ENCODE data around the gene ANKRD33B. TPM values are rescaled to one million over a fixed set of nuclear protein-coding genes. Genes with fewer than 3 reads are reported as not detected.
A peak's percentile ranks its signal among the peaks of the same experiment; 100 is the strongest.

Gene ANKRD33B
- total and polyA plus RNA-seq, 2 donors (not counting 1 experiment from before 2014, with no cell fraction given): 7.7 to 7.8 TPM

DNA sequence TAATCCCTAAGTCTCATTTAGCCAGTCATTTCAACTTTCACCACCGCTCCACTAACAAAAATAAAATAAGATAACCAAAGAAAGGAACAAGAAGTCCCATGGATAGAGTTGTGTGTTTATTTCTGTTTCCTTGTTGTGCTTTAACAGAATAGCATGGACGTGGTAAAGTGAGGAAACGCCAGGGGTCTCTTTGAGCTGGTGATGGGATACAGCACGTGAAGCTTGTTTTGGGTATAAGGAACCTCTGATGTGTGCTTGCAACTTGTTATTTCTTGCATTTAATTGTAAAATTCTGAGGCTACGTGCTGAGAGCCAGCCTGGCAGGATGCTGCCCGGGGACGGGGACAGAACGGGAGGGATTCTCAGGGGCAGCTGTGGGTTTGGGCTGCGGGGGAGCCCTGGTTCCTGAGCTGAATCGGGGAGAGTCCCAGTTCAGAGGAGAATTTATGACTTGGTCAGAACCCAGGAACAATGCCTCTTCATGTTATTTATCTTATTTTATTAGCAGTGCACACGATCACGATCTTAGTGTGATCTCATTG lies 63.4 kb downstream of the ANKRD33B start:
- peak overlapping the region; percentile 0 for H3K9ac ChIP-seq (ENCODE audit: insufficient read depth, low read length)
- H3K9me3 ChIP-seq (ENCODE audit: control insufficient read depth, insufficient read depth, low read depth, low read length): no peaks in the 10 kb centered on the region
- H3K79me2 ChIP-seq (ENCODE audit: control insufficient read depth, insufficient read depth, low read length): no peaks in the 10 kb centered on the region
- H3K27ac ChIP-seq (ENCODE audit: insufficient read depth, low read length): peak overlapping the region; percentile 59
- H3K4me1 ChIP-seq (ENCODE audit: control insufficient read depth, extremely low read depth, insufficient read depth, low read length): no peaks in the 10 kb centered on the region
- TF ChIP-seq, protein P1, sequence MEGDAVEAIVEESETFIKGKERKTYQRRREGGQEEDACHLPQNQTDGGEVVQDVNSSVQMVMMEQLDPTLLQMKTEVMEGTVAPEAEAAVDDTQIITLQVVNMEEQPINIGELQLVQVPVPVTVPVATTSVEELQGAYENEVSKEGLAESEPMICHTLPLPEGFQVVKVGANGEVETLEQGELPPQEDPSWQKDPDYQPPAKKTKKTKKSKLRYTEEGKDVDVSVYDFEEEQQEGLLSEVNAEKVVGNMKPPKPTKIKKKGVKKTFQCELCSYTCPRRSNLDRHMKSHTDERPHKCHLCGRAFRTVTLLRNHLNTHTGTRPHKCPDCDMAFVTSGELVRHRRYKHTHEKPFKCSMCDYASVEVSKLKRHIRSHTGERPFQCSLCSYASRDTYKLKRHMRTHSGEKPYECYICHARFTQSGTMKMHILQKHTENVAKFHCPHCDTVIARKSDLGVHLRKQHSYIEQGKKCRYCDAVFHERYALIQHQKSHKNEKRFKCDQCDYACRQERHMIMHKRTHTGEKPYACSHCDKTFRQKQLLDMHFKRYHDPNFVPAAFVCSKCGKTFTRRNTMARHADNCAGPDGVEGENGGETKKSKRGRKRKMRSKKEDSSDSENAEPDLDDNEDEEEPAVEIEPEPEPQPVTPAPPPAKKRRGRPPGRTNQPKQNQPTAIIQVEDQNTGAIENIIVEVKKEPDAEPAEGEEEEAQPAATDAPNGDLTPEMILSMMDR (conservative IDR thresholded peaks at IDR 0.05 in 1 of 2, IDR thresholded peaks at IDR 0.05 in 1 of 2; ENCODE audit: low read depth in 1 of 2, low read length in 2 of 2): no peak
- TF ChIP-seq EZH2 (IDR thresholded peaks at IDR 0.05; ENCODE audit: low read length, missing control alignments): no peak
- H3K4me2 ChIP-seq (ENCODE audit: extremely low read depth, insufficient read depth, low read length): peak overlapping the region; percentile 72
- DNase-seq (ENCODE audit: low read depth in 2 of 2): no peak
- H3K4me3 ChIP-seq (replicated peaks in 1 of 4; ENCODE audit: control extremely low read depth in 1 of 4, insufficient read depth in 1 of 4, low read depth in 3 of 4, low read length in 4 of 4): peak overlapping the region; percentile 2 to 56 (median 39)
- no peaks in the 10 kb centered on the region for H3K36me3 ChIP-seq (ENCODE audit: control insufficient read depth, insufficient read depth, low read length)
- no peaks in the 10 kb centered on the region for H4K20me1 ChIP-seq (ENCODE audit: control insufficient read depth, extremely low read depth, insufficient read depth, low read length)
- H2AFZ ChIP-seq (ENCODE audit: low read length): no peak overlapping the region
- no peaks in the 10 kb centered on the region for H3K27me3 ChIP-seq (ENCODE audit: control insufficient read depth, insufficient read depth, low read length)

- TF ChIP-seq EZH2 (IDR thresholded peaks at IDR 0.05; ENCODE audit: low read length, missing control alignments): no peak
- TF ChIP-seq, protein P1 (conservative IDR thresholded peaks at IDR 0.05 in 1 of 2, IDR thresholded peaks at IDR 0.05 in 1 of 2; ENCODE audit: low read depth in 1 of 2, low read length in 2 of 2): no peak
- no peak overlapping the region for H3K4me3 ChIP-seq (replicated peaks in 1 of 4; ENCODE audit: control extremely low read depth in 1 of 4, insufficient read depth in 1 of 4, low read depth in 3 of 4, low read length in 4 of 4)
- DNase-seq (ENCODE audit: low read depth in 2 of 2): no peak
- no peaks in the 10 kb centered on the region for H3K79me2 ChIP-seq (ENCODE audit: control insufficient read depth, insufficient read depth, low read length)
- no peak overlapping the region for H3K27ac ChIP-seq (ENCODE audit: insufficient read depth, low read length)
- H3K9ac ChIP-seq (ENCODE audit: insufficient read depth, low read length): no peak overlapping the region
- H3K27me3 ChIP-seq (ENCODE audit: control insufficient read depth, insufficient read depth, low read length): no peaks in the 10 kb centered on the region
- H4K20me1 ChIP-seq (ENCODE audit: control insufficient read depth, extremely low read depth, insufficient read depth, low read length): no peaks in the 10 kb centered on the region
- no peak overlapping the region for H3K4me2 ChIP-seq (ENCODE audit: extremely low read depth, insufficient read depth, low read length)
- no peaks in the 10 kb centered on the region for H3K9me3 ChIP-seq (ENCODE audit: control insufficient read depth, insufficient read depth, low read depth, low read length)
- no peaks in the 10 kb centered on the region for H3K36me3 ChIP-seq (ENCODE audit: control insufficient read depth, insufficient read depth, low read length)
- no peak overlapping the region for H2AFZ ChIP-seq (ENCODE audit: low read length)
- H3K4me1 ChIP-seq (ENCODE audit: control insufficient read depth, extremely low read depth, insufficient read depth, low read length): no peaks in the 10 kb centered on the region
Measured at GRCh38 chr5:10628601-10629000, 64.7 kb downstream of the ANKRD33B start.

GRCh38 chr5:10629682-10630081 lies 65.8 kb downstream of the ANKRD33B start:
- TF ChIP-seq EZH2 (IDR thresholded peaks at IDR 0.05; ENCODE audit: low read length, missing control alignments): no peak
- TF ChIP-seq, protein P1 (conservative IDR thresholded peaks at IDR 0.05 in 1 of 2, IDR thresholded peaks at IDR 0.05 in 1 of 2; ENCODE audit: low read depth in 1 of 2, low read length in 2 of 2): no peak
- no peaks in the 10 kb centered on the region for H3K4me1 ChIP-seq (ENCODE audit: control insufficient read depth, extremely low read depth, insufficient read depth, low read length)
- no peak overlapping the region for H2AFZ ChIP-seq (ENCODE audit: low read length)
- DNase-seq (ENCODE audit: low read depth in 2 of 2): no peak
- no peak overlapping the region for H3K4me3 ChIP-seq (replicated peaks in 1 of 4; ENCODE audit: control extremely low read depth in 1 of 4, insufficient read depth in 1 of 4, low read depth in 3 of 4, low read length in 4 of 4)
- no peaks in the 10 kb centered on the region for H4K20me1 ChIP-seq (ENCODE audit: control insufficient read depth, extremely low read depth, insufficient read depth, low read length)
- no peaks in the 10 kb centered on the region for H3K27me3 ChIP-seq (ENCODE audit: control insufficient read depth, insufficient read depth, low read length)
- no peaks in the 10 kb centered on the region for H3K36me3 ChIP-seq (ENCODE audit: control insufficient read depth, insufficient read depth, low read length)
- no peaks in the 10 kb centered on the region for H3K9me3 ChIP-seq (ENCODE audit: control insufficient read depth, insufficient read depth, low read depth, low read length)
- H3K4me2 ChIP-seq (ENCODE audit: extremely low read depth, insufficient read depth, low read length): no peak overlapping the region
- H3K27ac ChIP-seq (ENCODE audit: insufficient read depth, low read length): no peak overlapping the region
- H3K79me2 ChIP-seq (ENCODE audit: control insufficient read depth, insufficient read depth, low read length): no peaks in the 10 kb centered on the region
- no peak overlapping the region for H3K9ac ChIP-seq (ENCODE audit: insufficient read depth, low read length)

Data from fibroblast of lung (primary cell).